GM18517 (cell line): ENCODE measurements around the gene CAMK1G.

Experiments
- ATAC-seq: cut with Tn5 transposase; IDR thresholded peaks from one replicate; pipeline ENCODE4 v1.9.1; 2021; ENCODE audit warnings: mild to moderate bottlenecking, moderate library complexity; ENCODE audit not compliant: unreplicated experiment

CAMK1G gene

DNA sequence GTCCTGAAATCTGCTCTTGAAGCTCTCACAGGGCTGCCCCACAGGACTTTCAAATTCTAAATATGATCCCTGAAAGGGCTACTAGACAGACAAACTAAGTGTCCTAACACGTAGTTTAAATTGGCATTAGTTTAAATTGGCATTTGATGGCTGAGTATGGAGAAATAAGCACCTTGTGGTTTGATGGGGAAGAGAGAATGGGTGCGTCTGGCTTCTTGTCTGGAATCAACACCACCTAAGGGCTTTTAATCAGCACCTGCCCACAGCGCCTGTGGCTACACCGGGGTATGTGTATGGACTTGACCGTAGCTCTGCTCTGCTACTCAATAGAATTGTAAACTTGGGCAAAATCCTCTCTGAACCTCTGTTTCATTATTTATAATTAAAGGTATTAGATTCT, 74.4 kb downstream of the CAMK1G start:
- ATAC-seq, result no peak

DNA sequence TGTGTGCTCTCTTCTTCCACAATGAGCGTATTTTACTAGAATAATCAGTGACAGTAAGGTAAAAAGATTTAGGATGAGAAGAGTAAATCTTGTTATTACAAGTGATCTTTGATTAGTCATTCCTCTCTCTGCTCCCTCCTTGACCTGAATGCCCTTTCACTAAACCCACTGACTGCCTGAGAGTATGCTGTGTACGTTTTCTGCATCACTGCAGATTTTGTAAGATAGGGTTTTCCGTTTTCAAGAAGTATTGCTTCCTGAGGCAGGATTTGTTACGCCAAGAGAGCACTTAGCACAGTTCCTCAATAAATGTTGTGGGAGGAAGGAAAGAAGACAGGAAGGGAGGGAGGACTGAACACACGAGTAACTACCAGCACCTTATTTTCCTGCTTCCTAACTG, 76.4 kb downstream of the CAMK1G start:
- peak; percentile 91 for ATAC-seq

DNA sequence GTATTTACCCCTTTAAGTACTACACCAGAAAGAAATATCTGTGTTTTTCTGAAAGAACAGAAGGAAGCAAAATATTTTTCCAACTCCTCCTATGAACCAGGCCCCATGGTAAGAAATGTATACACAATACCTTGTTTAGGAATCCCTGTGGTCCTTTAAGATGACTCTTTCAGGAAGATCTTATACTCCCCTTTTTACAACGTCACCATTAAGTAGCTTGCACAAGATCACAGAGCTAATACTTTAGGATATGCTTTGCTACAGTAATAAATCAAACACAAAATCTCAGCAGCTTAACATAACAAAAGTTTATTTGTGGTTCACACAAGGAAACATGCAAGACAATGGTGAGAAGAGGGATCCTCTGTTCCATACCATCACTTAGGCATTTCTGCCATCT, 77.6 kb downstream of the CAMK1G start:
- no peak for ATAC-seq

DNA sequence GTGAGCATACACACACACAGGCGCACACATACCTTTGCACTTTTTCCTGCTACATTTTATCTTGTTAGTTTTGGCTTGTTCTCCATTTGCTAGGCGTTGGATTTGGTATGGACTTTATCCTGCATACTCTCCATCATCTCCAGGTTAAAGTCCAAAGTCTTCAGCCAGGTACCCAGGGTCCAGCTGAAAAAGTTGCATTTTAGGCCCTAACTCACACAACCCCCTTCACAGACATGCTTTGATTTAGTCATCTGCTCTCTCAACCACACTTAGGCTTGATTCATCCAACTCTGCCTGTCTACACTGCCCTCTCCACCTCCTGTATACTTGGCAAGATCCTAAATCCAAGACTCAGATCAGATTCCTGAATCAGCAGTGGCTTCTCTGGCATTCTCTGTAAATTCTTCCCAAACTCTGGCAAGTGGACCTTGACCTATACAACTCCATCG, 79.4 kb downstream of the CAMK1G start:
- ATAC-seq, result no peak
